ENCODE data around the gene CLEC11A. TPM values are rescaled to one million over a fixed set of nuclear protein-coding genes. Genes with fewer than 3 reads are reported as not detected.
A peak's percentile ranks its signal among the peaks of the same experiment; 100 is the strongest.

The CLEC11A gene, protein sequence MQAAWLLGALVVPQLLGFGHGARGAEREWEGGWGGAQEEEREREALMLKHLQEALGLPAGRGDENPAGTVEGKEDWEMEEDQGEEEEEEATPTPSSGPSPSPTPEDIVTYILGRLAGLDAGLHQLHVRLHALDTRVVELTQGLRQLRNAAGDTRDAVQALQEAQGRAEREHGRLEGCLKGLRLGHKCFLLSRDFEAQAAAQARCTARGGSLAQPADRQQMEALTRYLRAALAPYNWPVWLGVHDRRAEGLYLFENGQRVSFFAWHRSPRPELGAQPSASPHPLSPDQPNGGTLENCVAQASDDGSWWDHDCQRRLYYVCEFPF
- total RNA-seq = 10 to 100 TPM; 13.8 to 26.2 TPM

DNA sequence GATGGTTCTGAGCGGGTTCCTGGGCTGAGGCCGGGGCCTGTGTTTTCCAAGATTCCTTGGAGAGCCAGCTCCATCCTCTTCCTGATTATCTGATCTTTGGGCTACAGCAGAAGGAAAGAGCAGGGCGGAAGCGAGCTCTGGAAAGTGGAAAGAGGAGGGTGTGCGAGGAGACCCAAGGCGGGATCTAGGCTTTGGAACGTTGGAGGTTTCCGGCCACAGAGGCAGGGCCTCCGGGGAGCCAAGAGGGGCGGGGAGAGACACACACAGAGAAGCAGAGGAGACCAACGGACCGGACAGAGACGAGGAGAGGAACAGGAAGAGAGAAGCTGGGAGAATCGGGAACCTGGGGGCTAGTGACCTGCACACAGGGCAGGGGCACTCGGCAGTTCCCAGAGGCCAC, at the start of gene CLEC11A:
TSS of gene CLEC11A (plus strand) at position 296 of the 400 bp plus-strand sequence. CDS start 162 bp downstream, outside the sequence.
- intact Hi-C loops (cut with DNase I) = no loop called here
- Histone ChIP-seq H3K36me3 (no peaks in the 10 kb centered on the region), H3K27me3 (replicated peaks; ENCODE audit: insufficient read depth) (peaks cover 4% of the 10 kb centered on the region), H3K9me3 (no peaks in the 10 kb centered on the region), H3K27ac (peak within 1 kb of the TSS; percentile 63 to 77), H3K4me3 (peak within 1 kb of the TSS; percentile 57 to 63), H3K4me1 (replicated peaks) (peaks cover 4% of the 10 kb centered on the region)
- 26% methylated on average over 15 of the region's 15 CpGs for WGBS
- DNase-seq (ENCODE audit: low spot score) = no peak
- TF ChIP-seq POLR2A (IDR thresholded peaks at IDR 0.05) (no peak), POLR2AphosphoS5 (IDR thresholded peaks at IDR 0.05) (no peak)
- TF ChIP-seq, protein P1, sequence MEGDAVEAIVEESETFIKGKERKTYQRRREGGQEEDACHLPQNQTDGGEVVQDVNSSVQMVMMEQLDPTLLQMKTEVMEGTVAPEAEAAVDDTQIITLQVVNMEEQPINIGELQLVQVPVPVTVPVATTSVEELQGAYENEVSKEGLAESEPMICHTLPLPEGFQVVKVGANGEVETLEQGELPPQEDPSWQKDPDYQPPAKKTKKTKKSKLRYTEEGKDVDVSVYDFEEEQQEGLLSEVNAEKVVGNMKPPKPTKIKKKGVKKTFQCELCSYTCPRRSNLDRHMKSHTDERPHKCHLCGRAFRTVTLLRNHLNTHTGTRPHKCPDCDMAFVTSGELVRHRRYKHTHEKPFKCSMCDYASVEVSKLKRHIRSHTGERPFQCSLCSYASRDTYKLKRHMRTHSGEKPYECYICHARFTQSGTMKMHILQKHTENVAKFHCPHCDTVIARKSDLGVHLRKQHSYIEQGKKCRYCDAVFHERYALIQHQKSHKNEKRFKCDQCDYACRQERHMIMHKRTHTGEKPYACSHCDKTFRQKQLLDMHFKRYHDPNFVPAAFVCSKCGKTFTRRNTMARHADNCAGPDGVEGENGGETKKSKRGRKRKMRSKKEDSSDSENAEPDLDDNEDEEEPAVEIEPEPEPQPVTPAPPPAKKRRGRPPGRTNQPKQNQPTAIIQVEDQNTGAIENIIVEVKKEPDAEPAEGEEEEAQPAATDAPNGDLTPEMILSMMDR (IDR thresholded peaks at IDR 0.05) = no peak

DNA sequence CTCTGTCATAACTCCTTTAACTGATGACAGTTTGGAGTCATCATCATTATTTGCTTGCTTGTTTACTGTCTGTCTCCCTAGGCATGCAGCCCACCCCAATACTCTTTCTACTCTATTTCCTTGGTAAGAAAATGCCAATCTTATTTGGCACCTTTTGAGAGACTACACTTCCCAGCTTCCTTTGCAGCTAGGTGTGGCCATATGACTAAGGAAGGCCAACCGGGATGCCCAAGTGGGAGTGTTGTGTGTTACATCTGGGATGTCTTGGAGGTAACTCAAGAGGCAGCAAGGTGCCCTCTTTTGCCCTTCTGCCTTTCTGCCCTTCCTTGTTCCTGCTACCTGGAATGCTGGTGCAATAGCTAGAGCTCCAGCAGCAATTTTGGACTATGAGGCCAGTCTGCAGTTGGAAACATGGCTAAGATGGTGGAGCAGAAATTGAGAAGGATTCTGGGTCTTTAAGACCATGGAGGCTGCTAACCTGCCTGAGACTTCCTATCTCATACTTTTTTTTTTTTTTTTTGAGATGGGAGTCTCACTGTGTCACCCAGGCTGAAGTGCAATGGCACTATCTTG, 46.5 kb upstream of the CLEC11A start:
- no peaks in the 10 kb centered on the region for H3K27me3 ChIP-seq (replicated peaks; ENCODE audit: insufficient read depth)
- TF ChIP-seq, protein P1 (IDR thresholded peaks at IDR 0.05) = no peak
- no peak for TF ChIP-seq POLR2A (IDR thresholded peaks at IDR 0.05)
- no peak for TF ChIP-seq POLR2AphosphoS5 (IDR thresholded peaks at IDR 0.05)
- WGBS = 59% methylated on average over 1 of the region's 1 CpG
- H3K36me3 ChIP-seq = no peaks in the 10 kb centered on the region
- DNase-seq (ENCODE audit: low spot score) = no peak
- H3K4me1 ChIP-seq (replicated peaks) = no peaks in the 10 kb centered on the region
- intact Hi-C loops (cut with DNase I) = no loop called here
- no peaks in the 10 kb centered on the region for H3K9me3 ChIP-seq
- H3K4me3 ChIP-seq = no peak overlapping the region
- H3K27ac ChIP-seq = no peak overlapping the region

DNA sequence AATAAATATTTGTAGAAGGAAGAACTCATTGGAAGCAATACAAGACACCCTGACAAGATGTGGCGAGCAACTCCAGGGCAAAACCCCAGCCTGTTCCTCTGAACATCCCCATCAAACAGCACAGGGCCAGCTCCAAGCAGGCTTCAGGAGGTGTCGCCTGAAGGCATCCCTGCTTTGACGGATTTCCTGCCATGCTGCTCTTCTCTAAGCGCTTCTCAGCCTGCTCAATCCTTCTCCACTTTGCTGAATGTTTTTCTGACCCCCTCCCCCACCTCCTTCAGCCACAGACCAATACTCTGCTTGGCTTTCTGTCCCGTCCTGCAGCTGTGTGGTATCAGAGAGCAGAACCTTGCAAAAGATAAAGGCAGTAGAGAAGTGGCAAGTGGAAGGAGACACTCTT, 45.5 kb upstream of the CLEC11A start:
- no peaks in the 10 kb centered on the region for H3K36me3 ChIP-seq
- H3K4me3 ChIP-seq = no peak overlapping the region
- H3K9me3 ChIP-seq = no peaks in the 10 kb centered on the region
- H3K27ac ChIP-seq = no peak overlapping the region
- whole genome bisulfite sequencing = 56% methylated on average over 5 of the region's 5 CpGs
- H3K27me3 ChIP-seq (replicated peaks; ENCODE audit: insufficient read depth) = no peaks in the 10 kb centered on the region
- intact Hi-C loops (cut with DNase I) = no loop called here
- H3K4me1 ChIP-seq (replicated peaks) = no peaks in the 10 kb centered on the region
- TF ChIP-seq, protein P1 (IDR thresholded peaks at IDR 0.05) = no peak
- TF ChIP-seq POLR2AphosphoS5 (IDR thresholded peaks at IDR 0.05) (no peak), POLR2A (IDR thresholded peaks at IDR 0.05) (no peak)
- DNase-seq (ENCODE audit: low spot score) = no peak

DNA sequence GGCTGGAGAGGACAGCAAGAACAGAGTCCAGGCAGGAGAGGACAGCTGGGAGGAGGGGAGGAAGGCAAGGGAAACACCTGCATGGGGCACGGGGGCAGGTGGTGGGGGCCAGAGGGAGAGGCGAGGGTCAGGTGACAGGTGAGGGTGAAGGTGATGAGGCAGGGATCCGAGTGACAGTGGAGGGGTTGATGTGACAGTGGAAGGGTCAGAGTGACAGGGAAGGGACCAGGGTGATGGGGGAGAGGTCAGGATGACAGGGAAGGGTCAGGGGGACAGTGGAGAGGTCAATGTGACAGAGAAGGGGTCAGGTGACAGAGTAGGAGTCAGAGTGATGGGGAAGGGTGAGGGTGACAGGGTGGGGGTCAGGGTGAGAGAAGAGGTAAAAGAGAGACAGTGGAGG, 44.8 kb upstream of the CLEC11A start:
- no peaks in the 10 kb centered on the region for H3K9me3 ChIP-seq
- no peaks in the 10 kb centered on the region for H3K4me1 ChIP-seq (replicated peaks)
- no peaks in the 10 kb centered on the region for H3K27me3 ChIP-seq (replicated peaks; ENCODE audit: insufficient read depth)
- no peak overlapping the region for H3K27ac ChIP-seq
- 46% methylated on average over 3 of the region's 3 CpGs for WGBS
- no peak overlapping the region for H3K4me3 ChIP-seq
- no peaks in the 10 kb centered on the region for H3K36me3 ChIP-seq
- TF ChIP-seq POLR2A (IDR thresholded peaks at IDR 0.05) = no peak
- TF ChIP-seq POLR2AphosphoS5 (IDR thresholded peaks at IDR 0.05) = no peak
- TF ChIP-seq, protein P1 (IDR thresholded peaks at IDR 0.05) = no peak
- DNase-seq (ENCODE audit: low spot score) = no peak
- intact Hi-C loops (cut with DNase I) = no loop called here
